Mesenchymal stem cell (in vitro differentiated cells and primary cell): ENCODE data around the gene ZNF12.
A peak's percentile ranks its signal among the peaks of the same experiment; 100 is the strongest.

Experiments used
- DNase-seq: peaks from one replicate; pipeline ENCODE4 v3.0.0-alpha.2; 2013
- H2AFZ ChIP-seq: one replicate; pipeline ENCODE4 v1.6.1; 2013; ENCODE audit warnings: low read depth, mild to moderate bottlenecking, control low read depth, inconsistent platforms, low read length, moderate library complexity
- H2AK5ac ChIP-seq: 2 replicates; pipeline ENCODE4 v1.6.1; 2013; ENCODE audit warnings: low read length, moderate library complexity, mild to moderate bottlenecking, inconsistent platforms; ENCODE audit not compliant: severe bottlenecking
- H2BK120ac ChIP-seq: one replicate; pipeline ENCODE4 v1.6.1; 2013; ENCODE audit warnings: low read depth, mild to moderate bottlenecking, inconsistent platforms, low read length, moderate library complexity
- H2BK12ac ChIP-seq, 2 experiments: one replicate each; pipeline ENCODE4 v1.6.1; 2013; ENCODE audit warnings: inconsistent platforms in 2 of 2, low read length in 2 of 2, mild to moderate bottlenecking in 2 of 2, moderate library complexity in 2 of 2, control low read depth in 1 of 2
- H2BK15ac ChIP-seq: one replicate; pipeline ENCODE4 v1.6.1; 2013; ENCODE audit warnings: mild to moderate bottlenecking, low read depth, inconsistent platforms; ENCODE audit not compliant: poor library complexity, severe bottlenecking
- H2BK5ac ChIP-seq: 2 replicates; pipeline ENCODE4 v1.6.1; 2013; ENCODE audit warnings: low read depth, mild to moderate bottlenecking, low read length, control low read depth, inconsistent platforms; ENCODE audit not compliant: poor library complexity, severe bottlenecking
- H3K14ac ChIP-seq, 2 experiments: one replicate each; pipeline ENCODE4 v1.6.1; 2013; ENCODE audit warnings: inconsistent platforms in 2 of 2, low read length in 2 of 2, control low read depth in 1 of 2, mild to moderate bottlenecking in 1 of 2, moderate library complexity in 1 of 2
- H3K18ac ChIP-seq, 2 experiments: one replicate each; pipeline ENCODE4 v1.6.1; 2013; ENCODE audit warnings: inconsistent platforms in 2 of 2, low read length in 2 of 2, control low read depth in 1 of 2, low read depth in 1 of 2, mild to moderate bottlenecking in 1 of 2
- H3K23ac ChIP-seq, 2 experiments: one replicate each; pipeline ENCODE4 v1.6.1; 2013; ENCODE audit warnings: inconsistent platforms in 2 of 2, low read length in 2 of 2, mild to moderate bottlenecking in 2 of 2, moderate library complexity in 2 of 2, control low read depth in 1 of 2
- H3K27ac ChIP-seq: 2 replicates; pipeline ENCODE4 v1.5.1; 2013; ENCODE audit warnings: mild to moderate bottlenecking, moderate library complexity, low read length, control low read depth, inconsistent platforms; ENCODE audit not compliant: poor library complexity, severe bottlenecking
- H3K27me3 ChIP-seq, 2 experiments: 2 replicates each; pipeline versions ENCODE4 v1.6.1 to v1.7.0; 2013; ENCODE audit warnings: low read length in 2 of 2, mild to moderate bottlenecking in 2 of 2, moderate library complexity in 2 of 2, control low read depth in 1 of 2, inconsistent platforms in 1 of 2; ENCODE audit not compliant: control insufficient read depth in 1 of 2, insufficient read depth in 1 of 2
- H3K36me3 ChIP-seq, 2 experiments: 2 replicates each; pipeline versions ENCODE4 v1.6.1 to v1.7.0; 2013; ENCODE audit warnings: low read length in 2 of 2, control low read depth in 1 of 2, inconsistent platforms in 1 of 2, low read depth in 1 of 2, mild to moderate bottlenecking in 1 of 2; ENCODE audit not compliant: insufficient read depth in 2 of 2, control insufficient read depth in 1 of 2
- H3K4ac ChIP-seq, 2 experiments: one replicate each; pipeline ENCODE4 v1.6.1; 2013; ENCODE audit warnings: inconsistent platforms in 2 of 2, low read length in 2 of 2, mild to moderate bottlenecking in 2 of 2, moderate library complexity in 2 of 2, control low read depth in 1 of 2, low read depth in 1 of 2
- H3K4me1 ChIP-seq: 2 replicates; pipeline ENCODE4 v1.6.1; 2013; ENCODE audit warnings: low read depth, low read length, control low read depth; ENCODE audit not compliant: control insufficient read depth, insufficient read depth
- H3K4me2 ChIP-seq: 2 replicates; pipeline ENCODE4 v1.6.1; 2013; ENCODE audit warnings: low read length, mild to moderate bottlenecking, inconsistent platforms; ENCODE audit not compliant: poor library complexity, severe bottlenecking
- H3K4me3 ChIP-seq, 2 experiments: 2 replicates each; pipeline versions ENCODE4 v1.5.1 to v1.7.0; 2013; ENCODE audit warnings: low read length in 2 of 2, mild to moderate bottlenecking in 2 of 2, control low read depth in 1 of 2, low read depth in 1 of 2; ENCODE audit not compliant: insufficient read depth in 1 of 2
- H3K79me1 ChIP-seq: replicated peaks from 2 replicates; pipeline ENCODE4 v1.6.1; 2013; ENCODE audit warnings: mild to moderate bottlenecking, control low read depth, low read length, inconsistent platforms; ENCODE audit not compliant: poor library complexity, severe bottlenecking
- H3K9ac ChIP-seq: 2 replicates; pipeline ENCODE4 v1.7.0; 2013; ENCODE audit warnings: mild to moderate bottlenecking, low read length, moderate library complexity
- H3K9me3 ChIP-seq: 2 replicates; pipeline ENCODE4 v1.7.0; 2013; ENCODE audit warnings: mild to moderate bottlenecking, low read length; ENCODE audit not compliant: control insufficient read depth
- H4K8ac ChIP-seq: one replicate; pipeline ENCODE4 v1.6.1; 2013; ENCODE audit warnings: inconsistent platforms, mild to moderate bottlenecking, low read length, moderate library complexity
- H4K91ac ChIP-seq: one replicate; pipeline ENCODE4 v1.6.1; 2013; ENCODE audit warnings: mild to moderate bottlenecking, low read length, inconsistent platforms
- WGBS: methylation state at CpG from one replicate; pipeline ENCODE4 v1.1.7; 2013; ENCODE audit warnings: mixed read lengths; 5-methylcytosine and 5-hydroxymethylcytosine counted together

ZNF12 gene

DNA sequence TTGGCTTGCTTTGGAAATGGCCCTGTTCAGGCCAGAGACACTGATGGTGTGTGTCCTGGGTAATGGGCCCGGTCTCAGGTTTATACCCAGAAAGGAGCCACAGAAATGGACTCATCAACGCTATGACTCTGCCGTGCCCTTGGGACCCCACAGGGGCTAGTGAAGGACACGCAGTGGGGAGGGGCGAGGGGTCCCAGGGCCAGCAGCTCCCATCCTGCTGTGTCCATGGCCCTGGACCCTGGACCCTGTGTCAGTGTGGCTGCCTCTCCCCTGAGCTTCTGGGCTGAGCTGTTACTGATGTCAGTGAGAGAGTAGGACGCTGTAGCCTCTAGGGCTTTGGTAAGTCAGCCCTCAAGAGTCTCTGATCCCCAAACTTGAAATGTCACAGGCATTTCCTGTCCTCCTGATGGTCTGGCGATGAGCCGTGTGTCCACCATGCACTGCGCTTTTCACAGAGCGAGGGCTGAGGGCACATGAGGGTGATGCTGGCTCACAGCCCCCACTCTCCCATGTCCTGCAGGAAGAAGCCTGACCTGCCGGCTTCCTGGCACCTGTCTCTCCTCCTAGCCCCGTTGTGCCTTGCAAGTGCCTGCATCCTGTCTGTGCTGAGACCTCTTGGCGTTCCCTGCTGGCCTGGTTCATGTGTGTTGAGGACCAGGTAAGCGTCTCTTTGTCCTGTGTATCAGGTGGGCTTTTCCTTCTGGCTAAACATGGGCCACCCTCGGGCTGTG, 65.3 kb downstream of the ZNF12 start:
- no peak overlapping the region for H2AFZ ChIP-seq
- H3K9ac ChIP-seq: no peak overlapping the region
- no peak overlapping the region for H3K4ac ChIP-seq
- H2AK5ac ChIP-seq: no peak overlapping the region
- no peaks in the 10 kb centered on the region for H3K27me3 ChIP-seq
- H2BK15ac ChIP-seq: no peak overlapping the region
- H3K4me3 ChIP-seq: no peak overlapping the region
- H3K14ac ChIP-seq: no peak overlapping the region
- no peak overlapping the region for H3K18ac ChIP-seq
- H4K8ac ChIP-seq: no peak overlapping the region
- WGBS: 94% methylated on average over 15 of the region's 15 CpGs
- no peak overlapping the region for H2BK120ac ChIP-seq
- no peak overlapping the region for H3K4me2 ChIP-seq
- H3K27ac ChIP-seq: no peak overlapping the region
- no peak overlapping the region for H4K91ac ChIP-seq
- no peak overlapping the region for H3K23ac ChIP-seq
- H3K9me3 ChIP-seq: no peaks in the 10 kb centered on the region
- peaks cover 53 to 71% of the 10 kb centered on the region in 2 experiments for H3K36me3 ChIP-seq
- H3K79me1 ChIP-seq: peaks cover 64% of the 10 kb centered on the region
- no peak for DNase-seq
- no peak overlapping the region for H2BK5ac ChIP-seq
- H2BK12ac ChIP-seq: no peak overlapping the region
- H3K4me1 ChIP-seq: peaks cover 20% of the 10 kb centered on the region

- H3K4me3 ChIP-seq: no peak overlapping the region
- no peak overlapping the region for H3K27ac ChIP-seq
- H3K36me3 ChIP-seq: peaks cover 46 to 62% of the 10 kb centered on the region in 2 experiments
- H2BK120ac ChIP-seq: no peak overlapping the region
- no peak overlapping the region for H2BK15ac ChIP-seq
- H3K79me1 ChIP-seq: peaks cover 63% of the 10 kb centered on the region
- no peak overlapping the region for H3K18ac ChIP-seq
- no peak overlapping the region for H2AK5ac ChIP-seq
- no peak overlapping the region for H3K23ac ChIP-seq
- H3K9me3 ChIP-seq: no peaks in the 10 kb centered on the region
- no peak overlapping the region for H2BK12ac ChIP-seq
- H3K4ac ChIP-seq: no peak overlapping the region
- H4K8ac ChIP-seq: no peak overlapping the region
- H3K27me3 ChIP-seq: no peaks in the 10 kb centered on the region
- no peak overlapping the region for H4K91ac ChIP-seq
- WGBS: 77% methylated on average over 11 of the region's 11 CpGs
- no peak overlapping the region for H3K4me2 ChIP-seq
- DNase-seq: peak; percentile 50
- peak overlapping the region; percentile 25 for H3K9ac ChIP-seq
- H2BK5ac ChIP-seq: no peak overlapping the region
- H3K4me1 ChIP-seq: peaks cover 23% of the 10 kb centered on the region
- H3K14ac ChIP-seq: no peak overlapping the region
- H2AFZ ChIP-seq: no peak overlapping the region
These were observed 66.5 kb downstream of the ZNF12 start for GRCh38 chr7:6640246-6640721.

DNA sequence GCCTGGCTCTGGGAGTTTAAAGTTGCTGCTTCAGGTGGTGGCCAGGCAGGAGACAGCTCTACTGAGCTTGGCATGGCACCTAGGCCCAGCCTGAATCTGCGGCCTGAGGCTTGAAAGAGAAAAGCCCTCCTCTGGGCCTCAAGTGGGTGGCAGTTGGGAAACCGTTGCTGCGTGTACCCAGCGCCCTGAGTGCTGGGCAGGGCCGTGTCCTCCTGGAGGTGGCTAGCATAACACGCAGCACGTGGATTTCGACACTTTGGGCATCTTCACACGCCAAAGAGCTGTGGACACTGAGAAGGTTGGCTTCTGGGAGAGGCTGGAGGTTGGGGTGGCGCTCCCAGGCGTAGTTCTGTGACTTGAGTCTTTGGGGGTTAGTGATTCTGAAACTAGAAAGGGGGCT, 67.1 kb downstream of the ZNF12 start:
- H2BK120ac ChIP-seq: no peak overlapping the region
- no peak overlapping the region for H2AFZ ChIP-seq
- no peak overlapping the region for H2AK5ac ChIP-seq
- no peak overlapping the region for H2BK12ac ChIP-seq
- H2BK5ac ChIP-seq: no peak overlapping the region
- no peak overlapping the region for H3K4me2 ChIP-seq
- H4K8ac ChIP-seq: no peak overlapping the region
- H3K23ac ChIP-seq: peak overlapping the region in 1 of 2 experiments; percentile 63
- H3K9ac ChIP-seq: no peak overlapping the region
- no peaks in the 10 kb centered on the region for H3K27me3 ChIP-seq
- no peak overlapping the region for H3K27ac ChIP-seq
- peaks cover 58% of the 10 kb centered on the region for H3K79me1 ChIP-seq
- peaks cover 23% of the 10 kb centered on the region for H3K4me1 ChIP-seq
- no peak for DNase-seq
- H2BK15ac ChIP-seq: no peak overlapping the region
- H3K36me3 ChIP-seq: peaks cover 41 to 55% of the 10 kb centered on the region in 2 experiments
- H3K14ac ChIP-seq: no peak overlapping the region
- WGBS: 97% methylated on average over 11 of the region's 11 CpGs
- no peak overlapping the region for H3K4me3 ChIP-seq
- no peak overlapping the region for H4K91ac ChIP-seq
- H3K18ac ChIP-seq: no peak overlapping the region
- H3K4ac ChIP-seq: no peak overlapping the region
- no peaks in the 10 kb centered on the region for H3K9me3 ChIP-seq

- Histone ChIP-seq H3K4me2 (no peak overlapping the region), H2BK15ac (no peak overlapping the region), H3K18ac (no peak overlapping the region), H2BK120ac (no peak overlapping the region), H3K9me3 (no peaks in the 10 kb centered on the region), H3K23ac (no peak overlapping the region), H3K27me3 (no peaks in the 10 kb centered on the region), H4K8ac (no peak overlapping the region), H2AFZ (no peak overlapping the region), H3K27ac (no peak overlapping the region), H3K9ac (peak overlapping the region; percentile 87), H3K4me3 (peak overlapping the region in 1 of 2 experiments; percentile 86), H3K4me1 (peaks cover 23% of the 10 kb centered on the region), H2BK5ac (no peak overlapping the region), H2AK5ac (no peak overlapping the region), H3K4ac (no peak overlapping the region), H3K14ac (no peak overlapping the region), H4K91ac (no peak overlapping the region), H3K79me1 (peaks cover 58% of the 10 kb centered on the region), H3K36me3 (peaks cover 35 to 49% of the 10 kb centered on the region in 2 experiments), H2BK12ac (no peak overlapping the region)
- DNase-seq: no peak
- WGBS: 95% methylated on average over 4 of the region's 4 CpGs
These were observed 67.7 kb downstream of the ZNF12 start for GRCh38 chr7:6639032-6639431.
